Measurements from ENCODE around the gene KIF4A. TPM values are rescaled to one million over a fixed set of nuclear protein-coding genes. Genes with fewer than 3 reads are reported as not detected.
"Not testable (repeated sequence)": the region's sequence is repeated elsewhere in the genome, so short reads cannot be mapped to it uniquely, and the experiment has no call there.

Gene KIF4A
- total RNA-seq, 4 donors from 2014 or later, result 1.3 to 4.4 (median 1.4) TPM; not detected in 1

- in situ Hi-C loops (cut with MboI; ENCODE audit: low pct_ligation_motif_present in 1 of 4, low pct_unique_long_range_greater_than_20kb in 1 of 4, low sequenced_read_pairs in 3 of 4), result no loop called here
- no peaks in the 10 kb centered on the region for H3K36me3 ChIP-seq
- H3K27ac ChIP-seq, result no peak overlapping the region
- TF ChIP-seq EP300 (IDR thresholded peaks at IDR 0.05; ENCODE audit: low read depth) (no peak), POLR2A (IDR thresholded peaks at IDR 0.05) (no peak), POLR2AphosphoS5 (IDR thresholded peaks at IDR 0.05) (no peak), CTCF (IDR thresholded peaks at IDR 0.05) (no peak)
- WGBS, 2 donors (ENCODE audit: low coverage in 1 of 2), result 78 to 80% methylated on average over 1 to 4 of the region's 4 CpGs
- no peak for DNase-seq
- no peaks in the 10 kb centered on the region for H3K9me3 ChIP-seq
- H3K27me3 ChIP-seq, result no peaks in the 10 kb centered on the region
- H3K4me3 ChIP-seq, result no peak overlapping the region
- intact Hi-C loops (cut with DNase I; ENCODE audit: low total_unique reads), result no loop called here
- H3K4me1 ChIP-seq, result no peaks in the 10 kb centered on the region
These were observed 48.4 kb downstream of the KIF4A start for GRCh38 chrX:70338290-70338689.

- DNase-seq, result no peak
- no peak for TF ChIP-seq POLR2AphosphoS5 (IDR thresholded peaks at IDR 0.05)
- no peak for TF ChIP-seq EP300 (IDR thresholded peaks at IDR 0.05; ENCODE audit: low read depth)
- H3K4me3 ChIP-seq, result no peak overlapping the region
- intact Hi-C loops (cut with DNase I; ENCODE audit: low total_unique reads) (no loop called here), in situ Hi-C loops (cut with MboI; ENCODE audit: low pct_ligation_motif_present in 1 of 4, low pct_unique_long_range_greater_than_20kb in 1 of 4, low sequenced_read_pairs in 3 of 4) (no loop called here)
- H3K27me3 ChIP-seq, result no peaks in the 10 kb centered on the region
- H3K27ac ChIP-seq, result no peak overlapping the region
- no peaks in the 10 kb centered on the region for H3K36me3 ChIP-seq
- no peaks in the 10 kb centered on the region for H3K4me1 ChIP-seq
- H3K9me3 ChIP-seq, result no peaks in the 10 kb centered on the region
- 82 to 89% methylated on average over 5 to 7 of the region's 7 CpGs for WGBS, 2 donors (ENCODE audit: low coverage in 1 of 2)
These were observed 53.5 kb downstream of the KIF4A start for GRCh38 chrX:70343435-70343834.

GRCh38 chrX:70346418-70347070, 56.6 kb downstream of the KIF4A start:
- in situ Hi-C loops (cut with MboI; ENCODE audit: low pct_ligation_motif_present in 1 of 4, low pct_unique_long_range_greater_than_20kb in 1 of 4, low sequenced_read_pairs in 3 of 4) (no loop called here), intact Hi-C loops (cut with DNase I; ENCODE audit: low total_unique reads) (no loop called here)
- no peaks in the 10 kb centered on the region for H3K4me1 ChIP-seq
- TF ChIP-seq EP300 (IDR thresholded peaks at IDR 0.05; ENCODE audit: low read depth) (no peak), CTCF (IDR thresholded peaks at IDR 0.05) (no peak), POLR2AphosphoS5 (IDR thresholded peaks at IDR 0.05) (no peak), POLR2A (IDR thresholded peaks at IDR 0.05) (no peak)
- no peak overlapping the region for H3K4me3 ChIP-seq
- no peaks in the 10 kb centered on the region for H3K36me3 ChIP-seq
- H3K27ac ChIP-seq, result no peak overlapping the region
- WGBS, 2 donors (ENCODE audit: low coverage in 1 of 2), result 86 to 88% methylated on average over 1 to 6 of the region's 6 CpGs
- no peaks in the 10 kb centered on the region for H3K27me3 ChIP-seq
- no peaks in the 10 kb centered on the region for H3K9me3 ChIP-seq
- DNase-seq, result no peak

- H3K4me3 ChIP-seq; intact Hi-C loops (cut with DNase I; ENCODE audit: low total_unique reads); DNase-seq; in situ Hi-C loops (cut with MboI; ENCODE audit: low pct_ligation_motif_present in 1 of 4, low pct_unique_long_range_greater_than_20kb in 1 of 4, low sequenced_read_pairs in 3 of 4); H3K27ac ChIP-seq; H3K36me3 ChIP-seq; H3K4me1 ChIP-seq; H3K9me3 ChIP-seq; H3K27me3 ChIP-seq: not testable (repeated sequence)
- WGBS, 2 donors (ENCODE audit: low coverage in 1 of 2), result 95% methylated on average over 18 of the region's 26 CpGs; no CpG with 5 or more reads in 1 of the 2 donors
These were observed 58.9 kb downstream of the KIF4A start for GRCh38 chrX:70348825-70349224.

GRCh38 chrX:70349367-70350125, 59.6 kb downstream of the KIF4A start:
- H3K9me3 ChIP-seq; intact Hi-C loops (cut with DNase I; ENCODE audit: low total_unique reads); H3K4me3 ChIP-seq; H3K27me3 ChIP-seq; H3K4me1 ChIP-seq; H3K36me3 ChIP-seq; DNase-seq; in situ Hi-C loops (cut with MboI; ENCODE audit: low pct_ligation_motif_present in 1 of 4, low pct_unique_long_range_greater_than_20kb in 1 of 4, low sequenced_read_pairs in 3 of 4); H3K27ac ChIP-seq: not testable (repeated sequence)
- 92% methylated on average over 45 of the region's 55 CpGs; no CpG with 5 or more reads in 1 of the 2 donors for WGBS, 2 donors (ENCODE audit: low coverage in 1 of 2)
